Lower leg skin (tissue), 4 donors: ENCODE data around the gene PIK3IP1. TPM values are rescaled to one million over a fixed set of nuclear protein-coding genes. Genes with fewer than 3 reads are reported as not detected.

ENCODE experiments used
- DNase-seq, 2 donors: peaks; one replicate each; pipeline ENCODE4 v3.0.0-alpha.2; 2019; ENCODE audit warnings: low spot score in 2 of 2
- H3K4me3 ChIP-seq: fragments of 200-600 bp; sonication (generic); 2 replicates; pipeline ENCODE4 v1.5.1; 2017; ENCODE audit warnings: mild to moderate bottlenecking, low read depth; ENCODE audit not compliant: poor library complexity, severe bottlenecking
- CTCF ChIP-seq, 3 donors: fragments of 450-650 bp; IDR thresholded peaks; one replicate each; pipeline ENCODE4 v1.5.1; 2016; ENCODE audit warnings: antibody characterized with exemption in 3 of 3, mild to moderate bottlenecking in 3 of 3, moderate library complexity in 2 of 3
- POLR2A ChIP-seq, 2 donors: fragments of 450-650 bp; IDR thresholded peaks; one replicate each; pipeline ENCODE4 v1.6.1; 2016 to 2017; ENCODE audit warnings: antibody characterized with exemption in 2 of 2, mild to moderate bottlenecking in 1 of 2, moderate library complexity in 1 of 2
- WGBS, 2 donors: methylation state at CpG; one replicate each; pipeline ENCODE4 v1.1.5; 2018; 5-methylcytosine and 5-hydroxymethylcytosine counted together
- intact Hi-C: fragments of 100-400 bp; cut with DNase I; formaldehyde crosslinking; loops from one replicate; pipeline ENCODE4 v1.15.0; 2023; ENCODE audit warnings: low total_unique reads
- total RNA-seq, 4 donors: library from RNA; depleted of rRNA; stranded (reverse); fragments of >200 nt; gene quantifications; one replicate each; pipeline ENCODE4 v1.1.0, GENCODE V29; 2016

The PIK3IP1 gene
- total RNA-seq, result 100 to 1,000 TPM in 3 of 4 donors, 10 to 100 TPM in 1; 84.8 to 162 (median 120) TPM

DNA sequence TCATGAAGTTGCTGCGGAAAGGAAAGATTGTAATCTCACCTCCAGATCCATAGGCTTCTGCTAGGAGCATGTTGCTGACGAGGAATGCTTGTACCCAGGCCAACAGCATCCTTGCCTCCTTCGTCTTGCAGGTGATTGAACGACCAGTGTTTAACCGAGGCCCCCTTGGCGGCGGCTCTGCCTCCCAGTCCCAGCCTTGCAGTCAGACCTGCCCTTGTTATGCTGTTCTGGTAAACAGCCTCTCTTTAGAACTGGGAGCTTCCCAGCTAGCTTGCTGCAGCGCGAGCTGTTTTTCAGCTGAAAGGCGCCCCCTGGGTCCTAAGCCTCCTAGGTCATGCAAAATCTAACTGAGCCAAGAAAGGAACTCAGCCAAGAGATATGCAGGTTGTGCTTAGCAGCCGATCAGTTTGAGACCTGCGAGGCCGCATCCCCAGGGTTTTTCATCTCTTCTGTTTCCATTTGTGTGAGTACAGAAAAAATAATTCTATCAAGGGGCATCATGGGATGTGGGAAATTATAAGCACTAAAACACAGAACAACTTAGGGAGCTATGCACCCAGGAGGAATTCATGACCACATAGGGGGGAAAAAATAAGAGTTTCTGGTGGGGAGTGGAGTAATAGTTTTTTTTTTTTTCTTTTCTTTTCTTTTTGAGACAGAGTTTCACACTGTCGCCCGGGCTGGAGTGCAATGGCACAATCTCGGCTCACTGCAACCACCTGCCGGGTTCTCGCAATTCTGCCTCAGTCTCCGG lies at the start of gene PIK3IP1:
PIK3IP1 (minus strand) TSS at position 253 of the 754 bp plus-strand sequence; CDS start at position 109, 144 bp downstream.
- intact Hi-C loops, result no loop called here
- peak within 1 kb of the TSS; percentile 56 for H3K4me3 ChIP-seq
- TF ChIP-seq CTCF (IDR thresholded peaks at IDR 0.05) (no peak), POLR2A (IDR thresholded peaks at IDR 0.05) (peak in 1 of 2 donors; percentile 71)
- WGBS, 2 donors, result 22 to 23% methylated on average over 19 of the region's 19 CpGs
- peak; percentile 92 to 98 for DNase-seq

- intact Hi-C loops, result loop anchor here (10.0 kb wide), 1 partner anchor 153 kb away; the partner anchor contains the start of gene SFI1
- H3K4me3 ChIP-seq, result no peak overlapping the region
- 74 to 77% methylated on average over 14 of the region's 14 CpGs for WGBS, 2 donors
- DNase-seq, result no peak
- TF ChIP-seq CTCF (IDR thresholded peaks at IDR 0.05) (no peak), POLR2A (IDR thresholded peaks at IDR 0.05) (no peak)
These were observed 49.2 kb upstream of the PIK3IP1 start for GRCh38 chr22:31341386-31342088.

- no peak for DNase-seq
- no peak overlapping the region for H3K4me3 ChIP-seq
- no peak for TF ChIP-seq POLR2A (IDR thresholded peaks at IDR 0.05)
- no peak for TF ChIP-seq CTCF (IDR thresholded peaks at IDR 0.05)
- WGBS, 2 donors, result 16 to 21% methylated on average over 2 of the region's 2 CpGs
- intact Hi-C loops, result loop anchor here (10.0 kb wide), 1 partner anchor 154 kb away; the partner anchor contains the start of gene SFI1
These were observed 48.5 kb upstream of the PIK3IP1 start for GRCh38 chr22:31340765-31341247.

- intact Hi-C loops, result loop anchor here (10.0 kb wide), 1 partner anchor 154 kb away; the partner anchor contains the start of gene SFI1
- 87 to 88% methylated on average over 6 of the region's 6 CpGs for WGBS, 2 donors
- no peak for DNase-seq
- TF ChIP-seq CTCF (IDR thresholded peaks at IDR 0.05) (no peak), POLR2A (IDR thresholded peaks at IDR 0.05) (no peak)
- no peak overlapping the region for H3K4me3 ChIP-seq
These were observed 48.1 kb upstream of the PIK3IP1 start for GRCh38 chr22:31340360-31340759.

GRCh38 chr22:31339148-31339832 lies 47.0 kb upstream of the PIK3IP1 start:
- DNase-seq, result no peak
- WGBS, 2 donors, result 65 to 71% methylated on average over 6 of the region's 6 CpGs
- intact Hi-C loops, result no loop called here
- H3K4me3 ChIP-seq, result no peak overlapping the region
- TF ChIP-seq POLR2A (IDR thresholded peaks at IDR 0.05) (no peak), CTCF (IDR thresholded peaks at IDR 0.05) (no peak)
